ENCODE results near the gene C6orf136. TPM values are rescaled to one million over a fixed set of nuclear protein-coding genes. Genes with fewer than 3 reads are reported as not detected.

Gene C6orf136
- total RNA-seq, 4 donors from 2014 or later, result 11.2 to 24.9 (median 19.8) TPM

- Histone ChIP-seq H3K27me3 (peaks cover 0 to 2% (median 0%) of the 10 kb centered on the region in 3 donors), H3K9me3 (no peaks in the 10 kb centered on the region), H3K27ac (peak within 1 kb of the TSS; percentile 93 to 99 (median 97)), H3K4me3 (peak within 1 kb of the TSS; percentile 67 to 97 (median 96)), H3K36me3 (peaks cover 0 to 4% of the 10 kb centered on the region in 2 donors), H3K4me1 (peaks cover 39 to 45% of the 10 kb centered on the region in 2 donors)
- intact Hi-C loops (cut with DNase I; ENCODE audit: low total_unique reads) (loop anchor here (5.0 kb wide), 2 partner anchors 196 to 511 kb away; partner anchors contain the start of gene DDR1), in situ Hi-C loops (cut with MboI; ENCODE audit: low sequenced_read_pairs in 4 of 4) (loop anchor here in 1 of 4 donors (10.0 kb wide), 1 partner anchor 139 kb away; no protein-coding TSS in a partner anchor)
- DNase-seq (peak; percentile 60 to 69), ATAC-seq (peak; percentile 4 to 18)
- TF ChIP-seq CTCF (IDR thresholded peaks at IDR 0.05 in 4 of 5, conservative IDR thresholded peaks at IDR 0.05 in 1 of 5) (no peak), POLR2A (IDR thresholded peaks at IDR 0.05) (peak; percentile 13 to 35)
These were observed 39.3 kb downstream of the C6orf136 start, which contains the start of gene PPP1R18 for GRCh38 chr6:30686009-30686907. TSS of gene PPP1R18 (minus strand) at chr6:30686645. CDS start at chr6:30686018, 627 bp downstream.

GRCh38 chr6:30686908-30687658, 40.1 kb downstream of the C6orf136 start:
- Histone ChIP-seq H3K27ac (peak overlapping the region; percentile 93 to 99 (median 97)), H3K36me3 (peaks cover 0 to 4% of the 10 kb centered on the region in 2 donors), H3K27me3 (peaks cover 0 to 2% (median 0%) of the 10 kb centered on the region in 3 donors), H3K4me1 (peaks cover 39 to 40% of the 10 kb centered on the region in 2 donors), H3K9me3 (no peaks in the 10 kb centered on the region), H3K4me3 (peak overlapping the region; percentile 67 to 97 (median 96))
- in situ Hi-C loops (cut with MboI; ENCODE audit: low sequenced_read_pairs in 4 of 4) (loop anchor here in 1 of 4 donors (10.0 kb wide), 1 partner anchor 138 kb away; no protein-coding TSS in a partner anchor), intact Hi-C loops (cut with DNase I; ENCODE audit: low total_unique reads) (loop anchor here (1.0 to 5.0 kb wide), 3 partner anchors 30 to 510 kb away; partner anchors contain the start of genes DDR1 and MDC1)
- ATAC-seq (peak; percentile 47 to 60), DNase-seq (peak; percentile 89 to 94)
- TF ChIP-seq CTCF (IDR thresholded peaks at IDR 0.05 in 4 of 5, conservative IDR thresholded peaks at IDR 0.05 in 1 of 5), result no peak
- TF ChIP-seq POLR2A (IDR thresholded peaks at IDR 0.05), result peak; percentile 66 to 70

- no peak for ATAC-seq
- in situ Hi-C loops (cut with MboI; ENCODE audit: low sequenced_read_pairs in 4 of 4), result loop anchor here in 1 of 4 donors (10.0 kb wide), 1 partner anchor 137 kb away; no protein-coding TSS in a partner anchor
- H3K27me3 ChIP-seq, result peaks cover 0 to 2% (median 0%) of the 10 kb centered on the region in 3 donors
- peaks cover 0 to 4% of the 10 kb centered on the region in 2 donors for H3K36me3 ChIP-seq
- intact Hi-C loops (cut with DNase I; ENCODE audit: low total_unique reads), result loop anchor here (1.0 to 5.0 kb wide), 3 partner anchors 29 to 509 kb away; partner anchors contain the start of genes DDR1 and MDC1
- TF ChIP-seq CTCF (IDR thresholded peaks at IDR 0.05 in 4 of 5, conservative IDR thresholded peaks at IDR 0.05 in 1 of 5) (peak in 1 of 5 experiments; percentile 11), POLR2A (IDR thresholded peaks at IDR 0.05) (peak in 1 of 2 donors; percentile 1)
- H3K9me3 ChIP-seq, result no peaks in the 10 kb centered on the region
- DNase-seq, result peak in 1 of 2 donors; percentile 34
- peaks cover 39 to 40% of the 10 kb centered on the region in 2 donors for H3K4me1 ChIP-seq
- peak overlapping the region; percentile 93 to 99 (median 97) for H3K27ac ChIP-seq
- peak overlapping the region; percentile 67 to 97 (median 96) for H3K4me3 ChIP-seq
These were observed 40.9 kb downstream of the C6orf136 start for GRCh38 chr6:30687659-30688431.

All from gastrocnemius medialis (tissue), 4 donors.